Mesenteric fat pad (tissue), 1 donor: ENCODE data around the gene STAG3. TPM values are rescaled to one million over a fixed set of nuclear protein-coding genes. Genes with fewer than 3 reads are reported as not detected.
"Not testable (repeated sequence)": the region's sequence is repeated elsewhere in the genome, so short reads cannot be mapped to it uniquely, and the experiment has no call there.

Experiments used
- DNase-seq: peaks from one replicate; pipeline ENCODE4 v3.0.0-alpha.2; 2020; ENCODE audit warnings: low spot score
- microRNA-seq: library from miRNA; unstranded; fragments of <30 nt; microRNA quantifications from one replicate; pipeline ENCODE4 v1.2.0, GENCODE V29; 2020; ENCODE audit warnings: borderline number of aligned reads
- total RNA-seq: library from RNA; stranded (reverse); fragmentation: NEBNext Ultra II Directional; extraction: Animal tissue kit (Norgen Biotek cat#: 25700); gene quantifications from one replicate; pipeline ENCODE4 v1.2.1, GENCODE V29; 2021
- donor health status: DM: yes; HTN: yes; CAD: no.

STAG3 gene
- total RNA-seq, 1 donor from 2014 or later = 0.45 TPM

DNA sequence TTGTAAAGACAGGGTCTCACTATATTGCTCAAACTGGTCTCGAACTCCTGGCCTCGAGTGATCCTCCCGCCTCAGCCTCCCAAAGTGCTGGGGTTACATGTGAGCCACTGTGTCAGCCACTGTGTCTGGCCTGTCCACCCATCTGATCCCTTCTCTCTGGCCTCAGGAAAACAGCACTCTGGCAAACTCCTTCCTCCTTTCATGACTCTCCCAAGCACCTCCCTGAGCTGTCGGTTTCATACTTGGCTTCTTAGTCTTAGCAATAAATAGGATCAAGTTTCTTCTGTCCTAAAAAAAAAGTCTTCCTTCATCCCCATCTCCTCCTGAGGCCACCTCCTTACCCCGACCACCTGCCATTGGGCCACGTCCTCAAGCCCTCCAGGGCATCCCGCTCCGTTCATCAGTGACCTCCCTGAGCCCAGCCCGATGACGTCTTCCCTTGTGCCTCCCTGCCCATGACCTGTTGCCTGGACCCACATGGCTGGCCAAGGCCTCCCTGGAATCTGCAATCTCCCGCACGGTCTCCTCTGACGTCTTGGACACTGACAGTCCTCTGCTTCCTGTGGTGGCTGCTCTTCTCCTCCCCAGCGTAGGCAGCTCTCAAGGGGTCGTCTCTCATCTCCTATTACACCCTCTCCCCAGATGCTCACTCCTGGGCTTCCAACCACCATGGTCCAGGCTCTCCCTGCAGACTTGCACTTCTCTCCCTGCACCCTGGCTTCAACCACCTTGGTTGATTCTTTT is 68.6 kb downstream of the STAG3 start:
- DNase-seq = not testable (repeated sequence)

DNA sequence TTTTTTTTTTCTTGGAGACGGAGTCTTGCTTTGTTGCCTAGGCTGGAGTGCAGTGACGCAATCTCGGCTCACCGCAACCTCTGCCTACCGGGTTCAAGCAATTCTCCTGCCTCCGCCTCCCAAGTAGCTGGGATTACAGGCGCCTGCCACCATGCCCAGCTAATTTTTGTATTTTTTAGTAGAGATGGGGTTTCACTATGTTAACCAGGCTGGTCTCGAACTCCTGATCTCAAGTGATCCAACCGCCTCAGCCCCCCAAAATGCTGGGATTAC is 69.1 kb downstream of the STAG3 start:
- DNase-seq = not testable (repeated sequence)

DNA sequence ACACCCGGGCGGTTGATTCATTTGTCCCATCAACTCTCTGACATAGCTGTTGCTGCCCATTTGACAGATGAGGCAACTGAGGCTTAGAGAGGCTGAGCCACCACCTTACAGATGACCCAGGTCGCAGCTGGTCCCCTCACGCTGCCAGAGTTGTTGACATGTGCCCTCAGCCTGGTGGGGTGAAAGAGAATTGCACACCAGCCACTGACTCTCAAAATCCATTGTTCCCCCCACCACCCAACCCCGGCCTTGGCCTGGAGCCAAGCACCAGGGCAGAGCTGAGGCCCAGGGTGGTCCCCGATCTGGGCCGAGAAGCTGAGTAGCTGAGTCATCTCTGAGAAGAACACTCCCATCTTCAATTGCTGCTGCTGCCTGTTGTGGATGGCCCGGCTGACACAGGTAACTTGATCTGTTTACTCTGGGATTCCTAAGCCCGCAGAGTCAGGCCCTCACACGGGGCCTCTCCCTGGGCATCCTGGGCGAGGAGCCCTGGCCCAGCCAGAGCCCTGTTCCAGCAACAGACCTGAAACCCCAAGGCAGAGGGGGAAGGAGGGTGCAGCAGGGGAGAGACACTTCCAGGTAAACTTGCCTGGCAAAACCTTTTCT is 69.5 kb downstream of the STAG3 start:
- DNase-seq = no peak

DNA sequence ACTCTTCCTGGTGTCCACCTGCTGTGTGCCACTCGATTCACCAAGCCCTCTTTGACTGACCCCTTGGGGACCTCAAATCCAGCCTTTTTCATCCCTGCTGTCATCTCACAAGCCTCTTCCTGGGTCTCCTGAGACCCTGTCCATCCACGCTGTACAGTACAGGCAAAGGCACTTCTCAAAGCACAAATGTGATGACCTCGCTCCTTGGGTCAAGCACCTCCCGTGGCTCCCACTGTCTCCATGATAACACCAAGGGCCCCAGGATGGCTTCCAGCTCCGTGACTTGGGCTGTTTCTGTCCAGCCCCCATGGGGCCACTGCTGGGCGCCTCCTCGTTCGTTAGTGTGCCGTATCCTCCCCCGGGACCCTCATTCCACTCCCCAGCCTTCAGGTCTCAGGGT is 70.8 kb downstream of the STAG3 start:
- no peak for DNase-seq

DNA sequence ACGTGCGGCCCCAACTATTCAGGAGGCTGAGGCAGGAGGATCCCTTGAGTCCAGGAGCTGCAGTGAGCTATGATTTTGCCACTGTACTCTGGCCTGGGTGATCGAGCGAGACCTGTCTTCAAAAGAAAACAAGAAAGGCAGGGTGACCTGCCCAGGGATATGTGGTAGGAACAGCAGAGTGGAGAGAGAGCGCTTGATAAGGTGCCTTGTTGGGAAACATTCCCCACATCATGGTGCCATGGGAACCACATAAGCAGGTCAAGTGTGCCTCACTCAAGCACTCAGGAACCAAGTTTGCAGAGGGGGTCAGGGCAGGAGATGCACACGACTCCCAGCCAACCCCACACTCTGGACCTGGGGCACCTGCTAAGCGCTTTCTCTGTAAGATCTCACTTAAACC is 79.3 kb downstream of the STAG3 start:
- DNase-seq = no peak

DNA sequence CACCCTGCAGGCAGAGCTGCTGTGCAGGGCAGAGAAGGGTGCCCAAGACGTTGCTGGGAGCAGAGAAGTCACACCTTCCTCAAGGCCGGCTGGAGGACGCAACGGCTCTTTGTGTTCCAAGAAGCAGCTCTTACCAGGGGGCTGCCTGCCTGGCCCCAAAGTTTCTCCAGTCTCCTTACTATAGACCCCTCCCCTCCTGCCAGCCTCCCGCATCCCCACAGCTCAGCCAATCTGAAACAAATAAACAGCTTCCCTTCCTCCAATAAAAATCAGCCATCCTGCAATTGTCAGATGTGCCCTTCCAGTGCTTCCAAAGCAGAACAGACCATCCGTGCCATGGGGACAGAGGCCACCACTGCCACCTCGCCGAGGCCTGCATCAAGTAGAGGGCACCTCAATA is 82.3 kb downstream of the STAG3 start:
- DNase-seq = not testable (repeated sequence)

DNA sequence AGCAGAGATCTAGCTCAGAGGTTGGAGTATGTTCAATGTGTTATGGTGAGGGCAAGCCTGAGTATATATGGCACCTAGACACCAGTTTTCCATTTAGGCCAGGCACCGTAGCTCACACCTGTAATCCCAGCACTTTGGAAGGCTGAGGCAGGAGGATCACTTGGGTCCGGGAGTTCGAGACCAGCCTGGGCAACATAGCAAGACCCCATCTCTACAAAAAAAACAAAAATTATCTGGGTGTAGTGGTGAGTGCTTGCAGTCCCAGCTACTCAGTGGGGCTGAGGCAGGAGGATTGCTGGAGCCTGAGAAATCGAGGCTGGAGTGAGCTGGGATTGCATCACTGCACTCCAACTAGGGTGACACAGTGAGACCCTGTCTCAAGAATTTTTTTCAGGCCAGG is 85.2 kb downstream of the STAG3 start:
- DNase-seq = not testable (repeated sequence)

Small RNA genes within 50 kb of the gene (microRNA-seq; reads per million reads assigned to microRNA genes)
- not detected for gene MIR4658

Other genes starting within 250 kb of the STAG3 start
- 0.61 TPM for gene GJC3, start 248.3 kb upstream of the STAG3 start, total RNA-seq
- 76.2 TPM for gene AZGP1, start 201.9 kb upstream of the STAG3 start, total RNA-seq
- 58.9 TPM for gene ZKSCAN1, start 162.3 kb upstream of the STAG3 start, total RNA-seq
- 10.2 TPM for gene ZSCAN21, start 128.1 kb upstream of the STAG3 start, total RNA-seq
- 16.8 TPM for gene ZNF3, start 96.2 kb upstream of the STAG3 start, total RNA-seq
- 85.2 TPM for gene COPS6, start 88.9 kb upstream of the STAG3 start, total RNA-seq
- gene MCM7, start 76.5 kb upstream of the STAG3 start, total RNA-seq = 22.7 TPM
- 7.5 TPM for gene AP4M1, start 76.3 kb upstream of the STAG3 start, total RNA-seq
- 27.7 TPM for gene TAF6, start 58.6 kb upstream of the STAG3 start, total RNA-seq
- gene CNPY4, start 58.3 kb upstream of the STAG3 start, total RNA-seq = 9.2 TPM
- 1.7 TPM for gene MBLAC1, start 51.0 kb upstream of the STAG3 start, total RNA-seq
- gene LAMTOR4, start 29.0 kb upstream of the STAG3 start, total RNA-seq = 112 TPM
- 22.5 TPM for gene TRAPPC14, start 19.2 kb upstream of the STAG3 start, total RNA-seq
- gene GAL3ST4, start 9.3 kb upstream of the STAG3 start, total RNA-seq = 1.7 TPM
- gene GPC2, start 537 bp upstream of the STAG3 start, total RNA-seq = 1.2 TPM
- gene PVRIG, start 42.0 kb downstream of the STAG3 start, total RNA-seq = not detected
- not detected for gene SPDYE3, start 129.8 kb downstream of the STAG3 start, total RNA-seq
- 32.1 TPM for gene PILRB, start 180.2 kb downstream of the STAG3 start, total RNA-seq
- 14.5 TPM for gene PILRA, start 195.6 kb downstream of the STAG3 start, total RNA-seq